ENCODE data around the gene MS4A10.

The MS4A10 gene

DNA sequence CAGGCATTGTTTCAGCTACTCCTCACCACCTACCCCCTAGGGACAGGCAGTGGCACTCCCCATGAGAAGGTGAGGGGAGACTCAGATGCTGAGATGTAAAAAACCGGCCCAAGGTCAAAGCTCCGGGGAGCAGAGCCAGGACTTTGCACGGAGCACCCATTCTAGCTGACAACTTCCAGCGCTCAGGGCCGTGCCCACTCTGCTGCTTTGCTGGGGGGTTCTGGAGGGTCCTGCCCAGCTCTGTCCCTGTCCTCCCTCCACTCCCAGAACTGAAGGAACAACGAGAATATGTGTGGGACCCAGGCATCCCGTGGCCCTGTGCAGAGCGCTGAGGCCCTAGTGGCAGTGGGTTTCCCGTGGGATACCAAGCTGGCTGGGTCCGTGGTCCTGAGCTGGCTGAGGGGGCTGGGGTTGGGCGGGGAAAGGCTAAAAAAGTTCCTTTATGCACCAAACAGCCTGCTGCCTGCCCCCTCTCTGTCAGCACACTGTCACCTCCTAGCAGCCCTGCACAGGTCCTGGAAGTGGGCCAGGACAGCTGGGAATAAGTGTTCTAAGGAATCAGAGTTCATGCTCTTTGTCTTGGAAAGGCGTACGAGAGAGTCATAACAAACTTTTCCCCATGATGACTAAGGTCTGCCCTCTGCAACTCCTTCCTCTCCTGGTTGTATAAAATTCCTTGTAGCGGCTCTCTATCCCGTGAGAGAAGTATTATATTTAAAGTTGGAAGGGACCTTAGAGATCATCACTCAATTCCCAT lies 1.9 kb downstream of the MS4A10 start:
- no peak overlapping the region for H3K27ac ChIP-seq (ENCODE audit: low read length)
- H3K4me3 ChIP-seq (ENCODE audit: low read length in 2 of 2) = no peak overlapping the region
- H3K27me3 ChIP-seq (ENCODE audit: control insufficient read depth in 1 of 2, insufficient read depth in 2 of 2, low read length in 2 of 2) = no peaks in the 10 kb centered on the region
- no peaks in the 10 kb centered on the region for H3K9me3 ChIP-seq (ENCODE audit: control insufficient read depth in 2 of 2, low read length in 2 of 2)
- H3K9ac ChIP-seq (ENCODE audit: low read length in 2 of 2) = no peak overlapping the region
- H3K4me1 ChIP-seq (ENCODE audit: control insufficient read depth, insufficient read depth, low read length) = peaks cover 5% of the 10 kb centered on the region
- no peaks in the 10 kb centered on the region for H3K36me3 ChIP-seq (ENCODE audit: control insufficient read depth in 2 of 2, insufficient read depth in 2 of 2, low read length in 2 of 2)

- H3K27ac ChIP-seq (ENCODE audit: low read length) = no peak overlapping the region
- H3K27me3 ChIP-seq (ENCODE audit: control insufficient read depth in 1 of 2, insufficient read depth in 2 of 2, low read length in 2 of 2) = no peaks in the 10 kb centered on the region
- no peak overlapping the region for H3K9ac ChIP-seq (ENCODE audit: low read length in 2 of 2)
- H3K4me3 ChIP-seq (ENCODE audit: low read length in 2 of 2) = no peak overlapping the region
- H3K4me1 ChIP-seq (ENCODE audit: control insufficient read depth, insufficient read depth, low read length) = peaks cover 5% of the 10 kb centered on the region
- H3K36me3 ChIP-seq (ENCODE audit: control insufficient read depth in 2 of 2, insufficient read depth in 2 of 2, low read length in 2 of 2) = no peaks in the 10 kb centered on the region
- H3K9me3 ChIP-seq (ENCODE audit: control insufficient read depth in 2 of 2, low read length in 2 of 2) = no peaks in the 10 kb centered on the region
These were observed 3.4 kb downstream of the MS4A10 start for GRCh38 chr11:60788401-60789125.

DNA sequence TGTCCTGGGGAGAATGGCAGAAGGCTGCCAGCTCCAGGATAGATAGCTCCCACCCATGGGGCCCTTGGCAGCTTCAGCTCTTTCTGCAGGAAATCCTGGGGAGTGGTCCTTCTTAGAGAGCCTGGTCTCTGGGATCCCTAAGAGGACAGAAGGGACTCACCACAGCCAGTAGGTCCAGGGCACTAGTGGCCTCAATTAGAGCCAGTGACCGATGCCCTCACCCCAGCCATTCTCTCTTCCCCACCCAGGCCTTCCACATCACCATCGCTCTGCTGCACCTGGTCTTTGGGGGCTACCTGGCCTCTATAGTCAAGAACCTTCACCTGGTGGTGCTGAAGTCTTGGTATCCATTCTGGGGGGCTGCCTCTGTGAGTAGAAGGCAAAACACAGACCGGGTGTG lies 5.6 kb downstream of the MS4A10 start:
- H3K9me3 ChIP-seq (ENCODE audit: control insufficient read depth in 2 of 2, low read length in 2 of 2) = no peaks in the 10 kb centered on the region
- H3K27ac ChIP-seq (ENCODE audit: low read length) = no peak overlapping the region
- H3K9ac ChIP-seq (ENCODE audit: low read length in 2 of 2) = no peak overlapping the region
- peaks cover 5% of the 10 kb centered on the region for H3K4me1 ChIP-seq (ENCODE audit: control insufficient read depth, insufficient read depth, low read length)
- H3K27me3 ChIP-seq (ENCODE audit: control insufficient read depth in 1 of 2, insufficient read depth in 2 of 2, low read length in 2 of 2) = no peaks in the 10 kb centered on the region
- no peak overlapping the region for H3K4me3 ChIP-seq (ENCODE audit: low read length in 2 of 2)
- H3K36me3 ChIP-seq (ENCODE audit: control insufficient read depth in 2 of 2, insufficient read depth in 2 of 2, low read length in 2 of 2) = no peaks in the 10 kb centered on the region

DNA sequence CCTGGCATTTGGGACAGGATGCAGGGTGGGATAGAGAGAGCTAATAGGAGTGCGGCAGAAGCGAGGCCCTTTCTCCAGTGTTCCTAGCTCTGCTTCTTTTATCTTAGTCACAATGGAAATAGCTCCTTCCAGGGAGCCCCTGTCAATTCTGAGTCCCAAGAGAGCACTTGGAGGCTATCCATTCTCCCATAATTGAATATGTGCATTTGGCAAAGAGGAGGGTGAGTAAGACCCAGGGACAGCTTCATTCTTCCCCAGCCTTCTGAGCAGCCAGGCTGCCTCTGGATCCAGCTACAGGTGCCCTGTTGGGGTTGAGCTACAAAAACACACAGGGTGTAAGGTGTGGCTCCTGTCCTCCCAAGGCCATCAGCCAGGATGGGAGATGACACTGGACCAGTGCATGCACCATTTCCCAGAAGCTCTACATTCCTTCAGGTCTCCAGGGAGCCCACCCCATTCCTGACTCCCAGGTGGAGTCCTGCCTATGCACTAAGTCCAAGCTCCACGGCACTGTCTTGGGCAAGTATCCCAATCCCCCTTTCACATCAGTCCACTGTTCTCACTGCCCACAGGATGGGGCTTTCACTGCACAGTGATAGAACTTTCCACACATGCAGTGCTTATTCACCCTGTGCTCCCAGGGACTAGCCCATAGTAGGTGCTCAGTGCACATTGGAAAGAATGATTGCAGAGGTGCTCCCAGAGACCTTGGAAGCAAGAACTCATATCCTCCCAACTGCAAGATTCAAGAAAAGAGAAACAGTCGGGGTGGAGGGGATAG lies 6.2 kb downstream of the MS4A10 start:
- Histone ChIP-seq H3K9ac (ENCODE audit: low read length in 2 of 2) (no peak overlapping the region), H3K4me1 (ENCODE audit: control insufficient read depth, insufficient read depth, low read length) (peaks cover 5% of the 10 kb centered on the region), H3K9me3 (ENCODE audit: control insufficient read depth in 2 of 2, low read length in 2 of 2) (no peaks in the 10 kb centered on the region), H3K4me3 (ENCODE audit: low read length in 2 of 2) (no peak overlapping the region), H3K27ac (ENCODE audit: low read length) (no peak overlapping the region), H3K27me3 (ENCODE audit: control insufficient read depth in 1 of 2, insufficient read depth in 2 of 2, low read length in 2 of 2) (no peaks in the 10 kb centered on the region), H3K36me3 (ENCODE audit: control insufficient read depth in 2 of 2, insufficient read depth in 2 of 2, low read length in 2 of 2) (no peaks in the 10 kb centered on the region)

GRCh38 chr11:60792521-60792920 lies 7.4 kb downstream of the MS4A10 start:
- no peak overlapping the region for H3K27ac ChIP-seq (ENCODE audit: low read length)

GRCh38 chr11:60795291-60795690 lies 10.2 kb downstream of the MS4A10 start:
- Histone ChIP-seq H3K9me3 (ENCODE audit: control insufficient read depth in 2 of 2, low read length in 2 of 2) (peaks cover 0 to 8% of the 10 kb centered on the region in 2 donors), H3K27me3 (ENCODE audit: control insufficient read depth in 1 of 2, insufficient read depth in 2 of 2, low read length in 2 of 2) (peaks cover 3 to 5% of the 10 kb centered on the region in 2 donors), H3K9ac (ENCODE audit: low read length in 2 of 2) (no peak overlapping the region), H3K4me3 (ENCODE audit: low read length in 2 of 2) (no peak overlapping the region), H3K4me1 (ENCODE audit: control insufficient read depth, insufficient read depth, low read length) (no peaks in the 10 kb centered on the region), H3K36me3 (ENCODE audit: control insufficient read depth in 2 of 2, insufficient read depth in 2 of 2, low read length in 2 of 2) (no peaks in the 10 kb centered on the region), H3K27ac (ENCODE audit: low read length) (no peak overlapping the region)

More at GRCh38 chr11:60792521-60792920, 7.4 kb downstream of the MS4A10 start:
- H3K4me1 ChIP-seq (ENCODE audit: control insufficient read depth, insufficient read depth, low read length) = peaks cover under 1% of the 10 kb centered on the region
- H3K9me3 ChIP-seq (ENCODE audit: control insufficient read depth in 2 of 2, low read length in 2 of 2) = peaks cover 0 to 6% of the 10 kb centered on the region in 2 donors
- H3K36me3 ChIP-seq (ENCODE audit: control insufficient read depth in 2 of 2, insufficient read depth in 2 of 2, low read length in 2 of 2) = no peaks in the 10 kb centered on the region
- H3K4me3 ChIP-seq (ENCODE audit: low read length in 2 of 2) = no peak overlapping the region
- H3K27me3 ChIP-seq (ENCODE audit: control insufficient read depth in 1 of 2, insufficient read depth in 2 of 2, low read length in 2 of 2) = no peaks in the 10 kb centered on the region
- no peak overlapping the region for H3K9ac ChIP-seq (ENCODE audit: low read length in 2 of 2)

DNA sequence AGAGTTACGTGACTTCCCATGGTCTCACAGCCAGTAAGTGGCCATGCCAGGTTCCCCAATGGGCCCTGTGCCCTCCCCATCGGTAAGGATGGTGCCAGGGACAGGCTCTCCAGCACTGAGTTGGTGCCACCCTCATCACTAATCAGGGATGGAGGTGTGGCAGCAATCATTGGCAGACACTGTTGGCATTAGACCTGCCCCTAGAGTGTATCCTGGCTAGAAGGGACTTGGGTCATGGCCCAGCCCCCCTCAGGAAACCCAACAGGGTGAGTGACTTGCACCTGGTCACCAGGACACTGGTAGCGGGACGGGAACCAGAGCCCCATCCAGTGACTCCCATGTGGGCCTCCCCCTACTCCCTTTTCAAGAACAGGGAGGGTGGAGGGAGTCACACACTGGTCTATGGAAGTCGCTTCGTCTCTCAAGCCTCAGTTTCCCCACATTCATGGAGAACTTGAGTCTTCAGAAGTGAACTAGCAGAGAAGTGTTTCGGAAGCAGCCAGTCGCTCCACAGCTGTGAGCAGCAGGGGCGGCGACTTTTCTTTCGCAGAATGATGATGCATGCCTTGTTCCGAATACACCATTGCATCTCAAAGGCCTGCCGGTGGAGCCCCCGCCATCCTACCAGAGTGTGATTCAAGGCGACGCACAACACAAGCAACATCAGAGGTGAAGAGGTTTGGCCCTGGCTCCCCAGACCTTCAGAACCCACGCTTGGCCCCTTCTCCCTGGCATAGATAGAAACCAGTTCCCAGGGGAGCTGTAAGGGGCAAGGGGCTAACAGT lies 12.9 kb downstream of the MS4A10 start:
- Histone ChIP-seq H3K9ac (ENCODE audit: low read length in 2 of 2) (no peak overlapping the region), H3K9me3 (ENCODE audit: control insufficient read depth in 2 of 2, low read length in 2 of 2) (peaks cover 0 to 8% of the 10 kb centered on the region in 2 donors), H3K4me3 (ENCODE audit: low read length in 2 of 2) (no peak overlapping the region), H3K27me3 (ENCODE audit: control insufficient read depth in 1 of 2, insufficient read depth in 2 of 2, low read length in 2 of 2) (peaks cover 3 to 5% of the 10 kb centered on the region in 2 donors), H3K36me3 (ENCODE audit: control insufficient read depth in 2 of 2, insufficient read depth in 2 of 2, low read length in 2 of 2) (no peaks in the 10 kb centered on the region), H3K27ac (ENCODE audit: low read length) (no peak overlapping the region), H3K4me1 (ENCODE audit: control insufficient read depth, insufficient read depth, low read length) (no peaks in the 10 kb centered on the region)

- Histone ChIP-seq H3K36me3 (ENCODE audit: control insufficient read depth in 2 of 2, insufficient read depth in 2 of 2, low read length in 2 of 2) (no peaks in the 10 kb centered on the region), H3K4me3 (ENCODE audit: low read length in 2 of 2) (no peak overlapping the region), H3K27me3 (ENCODE audit: control insufficient read depth in 1 of 2, insufficient read depth in 2 of 2, low read length in 2 of 2) (peaks cover 3 to 5% of the 10 kb centered on the region in 2 donors), H3K9me3 (ENCODE audit: control insufficient read depth in 2 of 2, low read length in 2 of 2) (peaks cover 0 to 8% of the 10 kb centered on the region in 2 donors), H3K9ac (ENCODE audit: low read length in 2 of 2) (no peak overlapping the region), H3K4me1 (ENCODE audit: control insufficient read depth, insufficient read depth, low read length) (no peaks in the 10 kb centered on the region), H3K27ac (ENCODE audit: low read length) (no peak overlapping the region)
These were observed 13.5 kb downstream of the MS4A10 start for GRCh38 chr11:60798631-60799030.

GRCh38 chr11:60801194-60801593 lies 16.1 kb downstream of the MS4A10 start:
- Histone ChIP-seq H3K27me3 (ENCODE audit: control insufficient read depth in 1 of 2, insufficient read depth in 2 of 2, low read length in 2 of 2) (peaks cover 3 to 5% of the 10 kb centered on the region in 2 donors), H3K4me1 (ENCODE audit: control insufficient read depth, insufficient read depth, low read length) (no peaks in the 10 kb centered on the region), H3K9me3 (ENCODE audit: control insufficient read depth in 2 of 2, low read length in 2 of 2) (peaks cover 0 to 8% of the 10 kb centered on the region in 2 donors), H3K9ac (ENCODE audit: low read length in 2 of 2) (no peak overlapping the region), H3K27ac (ENCODE audit: low read length) (no peak overlapping the region), H3K4me3 (ENCODE audit: low read length in 2 of 2) (no peak overlapping the region), H3K36me3 (ENCODE audit: control insufficient read depth in 2 of 2, insufficient read depth in 2 of 2, low read length in 2 of 2) (no peaks in the 10 kb centered on the region)

- Histone ChIP-seq H3K4me3 (ENCODE audit: low read length in 2 of 2) (no peak overlapping the region), H3K36me3 (ENCODE audit: control insufficient read depth in 2 of 2, insufficient read depth in 2 of 2, low read length in 2 of 2) (no peaks in the 10 kb centered on the region), H3K27ac (ENCODE audit: low read length) (no peak overlapping the region), H3K9me3 (ENCODE audit: control insufficient read depth in 2 of 2, low read length in 2 of 2) (no peaks in the 10 kb centered on the region), H3K9ac (ENCODE audit: low read length in 2 of 2) (no peak overlapping the region), H3K4me1 (ENCODE audit: control insufficient read depth, insufficient read depth, low read length) (no peaks in the 10 kb centered on the region), H3K27me3 (ENCODE audit: control insufficient read depth in 1 of 2, insufficient read depth in 2 of 2, low read length in 2 of 2) (peaks cover 0 to 5% of the 10 kb centered on the region in 2 donors)
These were observed 18.3 kb downstream of the MS4A10 start for GRCh38 chr11:60803273-60803936.

All from stomach smooth muscle (tissue), 2 donors.